ENCODE data around the gene BAIAP2. TPM values are rescaled to one million over a fixed set of nuclear protein-coding genes. Genes with fewer than 3 reads are reported as not detected.
A peak's percentile ranks its signal among the peaks of the same experiment; 100 is the strongest.

The BAIAP2 gene
- total and polyA plus RNA-seq, 2 donors (not counting 1 experiment from before 2014, with no cell fraction given): 1.3 to 12.0 TPM

GRCh38 chr17:81100668-81101067 is 65.7 kb downstream of the BAIAP2 start:
- H3K4me3 Mint-ChIP-seq: no peak overlapping the region
- peaks cover 0 to 7% of the 10 kb centered on the region in 2 donors for H3K4me1 ChIP-seq (ENCODE audit: control insufficient read depth in 2 of 2, insufficient read depth in 2 of 2, low read length in 2 of 2)
- H3K79me2 ChIP-seq (ENCODE audit: control insufficient read depth, insufficient read depth, low read length): no peaks in the 10 kb centered on the region
- H3K27me3 Mint-ChIP-seq: peaks cover 10% of the 10 kb centered on the region
- no peaks in the 10 kb centered on the region for H3K9me3 Mint-ChIP-seq (ENCODE audit: insufficient read depth)
- no peaks in the 10 kb centered on the region for H3K4me1 Mint-ChIP-seq
- H3K4me2 ChIP-seq (replicated peaks; ENCODE audit: low read depth, low read length, poor library complexity, severe bottlenecking): no peak overlapping the region
- no peaks in the 10 kb centered on the region for H3K9me3 ChIP-seq (ENCODE audit: control extremely low read depth in 1 of 3, control insufficient read depth in 2 of 3, insufficient read depth in 1 of 3, low read length in 2 of 3)
- H3K27ac Mint-ChIP-seq: no peak overlapping the region
- no peak overlapping the region for H3K27ac ChIP-seq (ENCODE audit: low read length in 2 of 2)
- ATAC-seq (ENCODE audit: low read depth): no peak
- intact Hi-C loops (cut with micrococcal nuclease): loop anchor here (1.0 kb wide), 1 partner anchor 77 kb away; no protein-coding TSS in a partner anchor
- H3K36me3 ChIP-seq (replicated peaks in 1 of 2; ENCODE audit: control extremely low read depth in 1 of 2, control insufficient read depth in 1 of 2, extremely low read depth in 1 of 2, insufficient read depth in 2 of 2, low read length in 1 of 2): no peaks in the 10 kb centered on the region
- H3K27me3 ChIP-seq (replicated peaks in 1 of 4; ENCODE audit: control extremely low read depth in 1 of 4, control insufficient read depth in 3 of 4, insufficient read depth in 4 of 4, low read length in 3 of 4): peaks cover 0 to 20% (median 2%) of the 10 kb centered on the region in 4 experiments
- H2AFZ ChIP-seq (ENCODE audit: insufficient read depth, low read depth, low read length, poor library complexity, severe bottlenecking): no peak overlapping the region
- DNase-seq: no peak
- TF ChIP-seq, protein P1, sequence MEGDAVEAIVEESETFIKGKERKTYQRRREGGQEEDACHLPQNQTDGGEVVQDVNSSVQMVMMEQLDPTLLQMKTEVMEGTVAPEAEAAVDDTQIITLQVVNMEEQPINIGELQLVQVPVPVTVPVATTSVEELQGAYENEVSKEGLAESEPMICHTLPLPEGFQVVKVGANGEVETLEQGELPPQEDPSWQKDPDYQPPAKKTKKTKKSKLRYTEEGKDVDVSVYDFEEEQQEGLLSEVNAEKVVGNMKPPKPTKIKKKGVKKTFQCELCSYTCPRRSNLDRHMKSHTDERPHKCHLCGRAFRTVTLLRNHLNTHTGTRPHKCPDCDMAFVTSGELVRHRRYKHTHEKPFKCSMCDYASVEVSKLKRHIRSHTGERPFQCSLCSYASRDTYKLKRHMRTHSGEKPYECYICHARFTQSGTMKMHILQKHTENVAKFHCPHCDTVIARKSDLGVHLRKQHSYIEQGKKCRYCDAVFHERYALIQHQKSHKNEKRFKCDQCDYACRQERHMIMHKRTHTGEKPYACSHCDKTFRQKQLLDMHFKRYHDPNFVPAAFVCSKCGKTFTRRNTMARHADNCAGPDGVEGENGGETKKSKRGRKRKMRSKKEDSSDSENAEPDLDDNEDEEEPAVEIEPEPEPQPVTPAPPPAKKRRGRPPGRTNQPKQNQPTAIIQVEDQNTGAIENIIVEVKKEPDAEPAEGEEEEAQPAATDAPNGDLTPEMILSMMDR (IDR thresholded peaks at IDR 0.05): no peak
- TF ChIP-seq EZH2 (IDR thresholded peaks at IDR 0.05; ENCODE audit: borderline replicate concordance, insufficient read depth, low read depth, low read length, poor library complexity, severe bottlenecking): no peak
- H3K9ac ChIP-seq (ENCODE audit: low read length): no peak overlapping the region
- ChIA-PET POLR2A (no interaction called here), CTCF (no interaction called here)
- 95% methylated on average over 10 of the region's 10 CpGs for WGBS (ENCODE audit: insufficient coverage)
- H3K4me3 ChIP-seq (ENCODE audit: control extremely low read depth in 1 of 5, extremely low read depth in 1 of 5, insufficient read depth in 1 of 5, low read depth in 2 of 5, low read length in 4 of 5): no peak overlapping the region
- no peaks in the 10 kb centered on the region for H4K20me1 ChIP-seq (ENCODE audit: control insufficient read depth, insufficient read depth, low read length, poor library complexity, severe bottlenecking)

DNA sequence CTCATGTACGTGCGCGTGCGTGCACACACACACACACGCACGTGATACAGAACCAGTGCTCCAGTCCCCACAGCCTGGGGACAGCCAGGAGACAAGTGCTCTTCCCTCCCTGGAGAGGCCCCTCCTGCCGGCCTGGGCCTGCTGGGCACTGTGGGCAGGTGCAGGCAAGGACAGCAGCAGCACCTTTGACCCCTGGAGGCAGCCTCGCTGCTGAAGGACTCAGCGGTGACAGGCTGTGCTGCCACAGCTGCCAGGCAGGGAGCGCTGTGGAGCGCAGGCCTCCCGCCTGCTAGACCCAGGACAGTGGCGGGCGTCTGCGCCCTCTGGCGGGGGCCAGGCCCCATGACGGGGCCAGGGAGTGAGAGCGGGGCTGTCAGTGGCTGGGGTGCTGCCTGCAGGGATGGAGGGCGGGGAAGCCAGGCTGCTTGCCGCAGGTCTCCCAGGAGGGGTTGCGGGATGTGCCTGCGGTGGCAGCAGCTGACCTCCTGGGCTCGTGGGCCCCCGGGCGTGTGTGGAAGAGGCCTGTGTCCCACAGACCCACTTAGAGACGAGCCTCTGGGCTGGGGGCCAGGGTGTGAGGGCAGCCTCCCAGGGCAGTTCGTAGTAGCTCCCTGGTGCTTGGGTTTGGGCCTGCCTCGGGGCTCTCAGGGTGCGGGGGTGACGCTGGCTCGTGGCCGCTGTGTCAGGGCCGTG is 66.8 kb downstream of the BAIAP2 start:
- DNase-seq (peak; percentile 89), ATAC-seq (ENCODE audit: low read depth) (peak; percentile 100)
- no peak for TF ChIP-seq EZH2 (IDR thresholded peaks at IDR 0.05; ENCODE audit: borderline replicate concordance, insufficient read depth, low read depth, low read length, poor library complexity, severe bottlenecking)
- TF ChIP-seq, protein P1 (IDR thresholded peaks at IDR 0.05): peak; percentile 100
- no peak overlapping the region for H2AFZ ChIP-seq (ENCODE audit: insufficient read depth, low read depth, low read length, poor library complexity, severe bottlenecking)
- H3K9me3 ChIP-seq (ENCODE audit: control extremely low read depth in 1 of 3, control insufficient read depth in 2 of 3, insufficient read depth in 1 of 3, low read length in 2 of 3): no peaks in the 10 kb centered on the region
- peak overlapping the region; percentile 32 for H3K4me2 ChIP-seq (replicated peaks; ENCODE audit: low read depth, low read length, poor library complexity, severe bottlenecking)
- Mint-ChIP-seq H3K9me3 (ENCODE audit: insufficient read depth) (no peaks in the 10 kb centered on the region), H3K27ac (no peak overlapping the region), H3K4me1 (no peaks in the 10 kb centered on the region), H3K27me3 (peaks cover 4% of the 10 kb centered on the region), H3K4me3 (no peak overlapping the region)
- no peak overlapping the region for H3K27ac ChIP-seq (ENCODE audit: low read length in 2 of 2)
- intact Hi-C loops (cut with micrococcal nuclease): loop anchor here (1.0 kb wide), 1 partner anchor 78 kb away; no protein-coding TSS in a partner anchor
- H4K20me1 ChIP-seq (ENCODE audit: control insufficient read depth, insufficient read depth, low read length, poor library complexity, severe bottlenecking): no peaks in the 10 kb centered on the region
- ChIA-PET CTCF (interaction anchor here (0.6 to 5.3 kb wide), 12 partner anchors 10 to 705 kb away, joined by 3 to 36 read pairs (median 4); partner anchors contain the start of genes NDUFAF8 and TEPSIN), POLR2A (no interaction called here)
- 39% methylated on average over 33 of the region's 33 CpGs for WGBS (ENCODE audit: insufficient coverage)
- no peaks in the 10 kb centered on the region for H3K36me3 ChIP-seq (replicated peaks in 1 of 2; ENCODE audit: control extremely low read depth in 1 of 2, control insufficient read depth in 1 of 2, extremely low read depth in 1 of 2, insufficient read depth in 2 of 2, low read length in 1 of 2)
- H3K4me3 ChIP-seq (ENCODE audit: control extremely low read depth in 1 of 5, extremely low read depth in 1 of 5, insufficient read depth in 1 of 5, low read depth in 2 of 5, low read length in 4 of 5): no peak overlapping the region
- H3K27me3 ChIP-seq (replicated peaks in 1 of 4; ENCODE audit: control extremely low read depth in 1 of 4, control insufficient read depth in 3 of 4, insufficient read depth in 4 of 4, low read length in 3 of 4): peaks cover 0 to 17% (median 2%) of the 10 kb centered on the region in 4 experiments
- H3K79me2 ChIP-seq (ENCODE audit: control insufficient read depth, insufficient read depth, low read length): no peaks in the 10 kb centered on the region
- H3K9ac ChIP-seq (ENCODE audit: low read length): no peak overlapping the region
- H3K4me1 ChIP-seq (ENCODE audit: control insufficient read depth in 2 of 2, insufficient read depth in 2 of 2, low read length in 2 of 2): peaks cover 0 to 7% of the 10 kb centered on the region in 2 donors
